HG03039 (cell line): Measurements from ENCODE around the gene SUSD5.
A peak's percentile ranks its signal among the peaks of the same experiment; 100 is the strongest.
"Not testable (repeated sequence)": the region's sequence is repeated elsewhere in the genome, so short reads cannot be mapped to it uniquely, and the experiment has no call there.

Source experiments
- ATAC-seq: cut with Tn5 transposase; IDR thresholded peaks from one replicate; pipeline ENCODE4 v1.9.1; 2021; ENCODE audit warnings: mild to moderate bottlenecking, moderate library complexity; ENCODE audit not compliant: unreplicated experiment

Gene SUSD5

GRCh38 chr3:33117461-33117860 lies 101.1 kb downstream of the SUSD5 start:
- no peak for ATAC-seq

- no peak for ATAC-seq
Measured at GRCh38 chr3:33115024-33115768, 103.4 kb downstream of the SUSD5 start.

- ATAC-seq: no peak
Measured at GRCh38 chr3:33114622-33115023, 104.0 kb downstream of the SUSD5 start.

GRCh38 chr3:33113772-33114621 lies 104.6 kb downstream of the SUSD5 start, which contains the start of gene CRTAP:
TSS of gene CRTAP (plus strand) at chr3:33114014. CDS start at chr3:33114078, 64 bp downstream.
- ATAC-seq: peak; percentile 77

GRCh38 chr3:33111581-33111980 lies 107.0 kb downstream of the SUSD5 start:
- no peak for ATAC-seq

- ATAC-seq: not testable (repeated sequence)
Measured at GRCh38 chr3:33106854-33107253, 111.8 kb downstream of the SUSD5 start.

GRCh38 chr3:33105341-33105948 lies 113.2 kb downstream of the SUSD5 start:
- no peak for ATAC-seq

GRCh38 chr3:33104803-33105202 lies 113.8 kb downstream of the SUSD5 start:
- no peak for ATAC-seq

GRCh38 chr3:33103480-33103879 lies 115.1 kb downstream of the SUSD5 start:
- ATAC-seq: no peak

GRCh38 chr3:33103034-33103433 lies 115.6 kb downstream of the SUSD5 start:
- ATAC-seq: no peak

- no peak for ATAC-seq
Measured at GRCh38 chr3:33100229-33100628, 118.4 kb downstream of the SUSD5 start.
